T1000 (cell line): Measurements from ENCODE around the gene INF2.

Experiments
- DNase-seq: peaks from one replicate; lab custom pipeline; 2025; ENCODE audit warnings: mixed read lengths; lab: John Stamatoyannopoulos, UW

Gene INF2

GRCh38 chr14:104689881-104690711, 678 bp downstream of the INF2 start:
- no peak for DNase-seq

DNA sequence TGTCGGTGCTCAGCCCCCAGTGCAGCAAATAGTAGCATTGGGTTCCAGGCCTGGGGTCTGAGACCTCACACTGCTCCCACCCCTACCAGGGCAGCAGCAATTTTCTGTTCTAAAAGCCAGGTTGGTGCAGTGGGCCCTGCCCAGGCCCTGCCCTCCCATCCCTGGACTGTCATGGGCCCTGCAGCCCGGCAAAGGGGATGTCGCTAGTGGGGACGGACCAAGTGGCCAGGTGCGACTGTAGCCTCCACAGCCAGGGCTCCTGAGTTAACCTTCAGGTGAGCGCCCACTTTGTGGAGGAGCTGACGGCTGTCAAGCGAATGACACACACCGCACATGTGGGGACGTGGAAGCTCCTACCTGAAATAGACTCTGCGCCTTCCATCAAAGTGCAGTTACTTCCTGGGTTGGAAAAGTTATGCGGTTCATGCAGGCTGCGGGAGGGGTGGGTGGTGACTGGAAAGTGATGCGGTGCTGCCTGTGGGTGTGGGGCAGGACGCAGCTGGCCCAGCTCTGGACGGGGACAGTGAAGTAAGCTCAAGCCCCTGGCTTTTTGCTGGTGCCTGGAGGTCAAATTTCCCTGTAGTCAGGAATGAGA, 1.5 kb downstream of the INF2 start:
- no peak for DNase-seq

- no peak for DNase-seq
Measured at GRCh38 chr14:104691546-104692260, 2.3 kb downstream of the INF2 start.

- DNase-seq: no peak
Measured at GRCh38 chr14:104692261-104692938, 3.0 kb downstream of the INF2 start.

DNA sequence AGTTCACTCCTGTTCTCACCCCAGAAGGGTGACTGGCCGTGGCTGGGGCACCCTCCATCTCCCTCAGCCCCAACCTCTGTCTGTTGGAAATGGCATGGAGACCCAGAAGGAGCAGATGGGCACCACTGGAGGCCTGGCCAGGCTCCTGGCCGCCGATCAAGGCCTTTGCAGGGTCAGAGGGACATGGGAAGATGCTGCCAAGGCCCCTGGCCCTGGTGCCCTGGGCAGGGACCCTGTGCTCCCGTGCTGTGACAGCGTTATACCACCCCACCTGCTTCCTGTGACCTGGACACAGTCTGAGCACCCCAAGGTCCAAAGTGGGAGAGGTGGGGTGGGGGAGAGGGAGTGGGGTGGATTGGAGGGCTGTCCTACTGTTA, 3.5 kb downstream of the INF2 start:
- DNase-seq: no peak

- DNase-seq: no peak
Measured at GRCh38 chr14:104693482-104694431, 4.3 kb downstream of the INF2 start.

DNA sequence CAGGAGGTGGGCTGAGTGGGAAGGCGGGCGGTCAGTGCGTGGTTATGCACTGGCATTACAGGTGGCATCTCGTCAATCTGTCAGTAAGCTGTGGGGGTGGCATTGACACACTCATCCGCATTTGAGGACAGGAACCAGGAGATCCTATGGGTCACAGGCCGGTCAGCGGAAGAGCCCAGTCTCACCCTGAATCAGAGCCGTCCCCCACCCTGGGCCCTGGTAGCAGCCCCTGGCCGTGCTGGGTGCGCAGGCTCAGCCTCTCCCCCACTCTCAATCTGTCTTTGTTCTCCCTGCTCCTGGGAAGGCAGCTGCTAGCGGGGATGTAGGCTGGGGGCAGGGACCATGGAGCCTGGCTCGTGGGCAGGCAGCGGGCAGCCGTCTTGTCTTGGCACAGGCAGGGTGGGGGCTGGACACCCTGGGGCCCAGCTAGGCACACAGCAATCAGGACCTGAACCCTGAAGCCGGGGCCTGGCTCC, 5.1 kb downstream of the INF2 start:
- DNase-seq: no peak

GRCh38 chr14:104694991-104695659, 5.7 kb downstream of the INF2 start:
- peak; percentile 16 for DNase-seq

GRCh38 chr14:104695660-104696000, 6.2 kb downstream of the INF2 start:
- DNase-seq: no peak

GRCh38 chr14:104696671-104697316, 7.4 kb downstream of the INF2 start:
- no peak for DNase-seq

- no peak for DNase-seq
Measured at GRCh38 chr14:104697317-104697703, 7.9 kb downstream of the INF2 start.

- no peak for DNase-seq
Measured at GRCh38 chr14:104697892-104698583, 8.6 kb downstream of the INF2 start.

GRCh38 chr14:104698688-104699425, 9.4 kb downstream of the INF2 start:
- no peak for DNase-seq

DNA sequence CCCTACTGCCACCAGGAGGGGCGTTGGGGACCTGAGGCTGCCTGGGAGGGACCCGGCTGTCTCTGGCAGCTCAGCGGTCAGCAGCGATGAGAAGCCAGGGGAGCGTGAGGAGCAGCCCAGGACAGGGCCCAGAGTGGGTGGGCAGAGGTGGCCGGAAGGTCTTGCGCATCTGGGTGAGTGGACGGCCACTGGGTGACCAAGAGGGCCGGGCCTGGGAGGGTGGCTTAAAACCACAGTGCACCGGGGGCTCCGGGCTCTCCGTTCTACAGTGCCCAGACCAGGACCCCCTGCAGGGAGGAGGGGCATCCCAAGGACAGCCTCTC, 10.0 kb downstream of the INF2 start:
- no peak for DNase-seq

GRCh38 chr14:104700225-104700651, 10.8 kb downstream of the INF2 start:
- no peak for DNase-seq

DNA sequence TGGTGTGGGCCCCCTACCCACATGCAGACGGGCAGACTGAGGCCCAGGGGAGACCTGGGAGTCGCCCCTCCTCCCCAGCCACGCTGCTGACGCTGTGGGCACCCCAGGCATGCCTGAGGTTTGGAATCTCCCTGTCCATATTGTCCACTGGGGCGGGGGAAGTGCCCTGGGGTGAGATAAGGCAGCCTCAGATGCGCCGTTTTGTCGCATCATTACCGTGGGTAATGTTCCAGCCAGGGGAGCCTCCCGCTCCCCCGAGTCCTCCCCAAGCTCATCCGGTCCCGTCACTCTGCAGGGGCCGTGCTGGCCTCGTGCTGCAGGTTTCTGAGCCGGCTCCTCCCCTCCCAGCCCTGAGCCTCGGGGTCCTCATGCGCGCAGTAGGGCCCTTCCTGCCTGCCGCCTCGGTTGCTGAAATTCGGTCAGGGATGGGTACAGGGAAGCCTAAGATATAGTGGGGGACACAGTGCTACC, 11.4 kb downstream of the INF2 start:
- no peak for DNase-seq

DNA sequence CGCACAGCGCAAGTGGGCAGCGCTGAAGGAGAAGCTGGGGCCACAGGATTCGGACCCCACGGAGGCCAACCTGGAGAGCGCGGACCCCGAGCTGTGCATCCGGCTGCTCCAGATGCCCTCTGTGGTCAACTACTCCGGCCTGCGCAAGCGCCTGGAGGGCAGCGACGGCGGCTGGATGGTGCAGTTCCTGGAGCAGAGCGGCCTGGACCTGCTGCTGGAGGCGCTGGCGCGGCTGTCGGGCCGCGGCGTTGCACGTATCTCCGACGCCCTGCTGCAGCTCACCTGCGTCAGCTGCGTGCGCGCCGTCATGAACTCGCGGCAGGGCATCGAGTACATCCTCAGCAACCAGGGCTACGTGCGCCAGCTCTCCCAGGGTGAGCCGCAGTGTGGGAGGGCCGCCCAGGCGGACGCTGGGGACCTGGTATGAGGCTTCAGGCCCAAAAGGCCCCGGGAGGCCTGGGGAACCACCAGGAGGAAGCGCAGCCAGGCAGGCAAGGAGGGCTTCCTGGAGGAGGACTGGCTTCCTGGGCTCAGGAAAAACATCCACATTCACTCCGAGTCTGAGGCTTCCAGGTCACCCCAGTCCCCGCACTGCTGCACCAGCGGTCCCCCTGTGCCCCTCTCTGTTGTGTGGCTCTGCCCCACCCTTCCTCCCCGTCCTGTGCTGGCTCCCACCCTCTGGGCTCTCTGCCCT, 12.1 kb downstream of the INF2 start:
- DNase-seq: no peak

- no peak for DNase-seq
Measured at GRCh38 chr14:104702106-104702505, 12.7 kb downstream of the INF2 start.
